ENCODE data around the gene PRR19.

- TF ChIP-seq, protein P1, sequence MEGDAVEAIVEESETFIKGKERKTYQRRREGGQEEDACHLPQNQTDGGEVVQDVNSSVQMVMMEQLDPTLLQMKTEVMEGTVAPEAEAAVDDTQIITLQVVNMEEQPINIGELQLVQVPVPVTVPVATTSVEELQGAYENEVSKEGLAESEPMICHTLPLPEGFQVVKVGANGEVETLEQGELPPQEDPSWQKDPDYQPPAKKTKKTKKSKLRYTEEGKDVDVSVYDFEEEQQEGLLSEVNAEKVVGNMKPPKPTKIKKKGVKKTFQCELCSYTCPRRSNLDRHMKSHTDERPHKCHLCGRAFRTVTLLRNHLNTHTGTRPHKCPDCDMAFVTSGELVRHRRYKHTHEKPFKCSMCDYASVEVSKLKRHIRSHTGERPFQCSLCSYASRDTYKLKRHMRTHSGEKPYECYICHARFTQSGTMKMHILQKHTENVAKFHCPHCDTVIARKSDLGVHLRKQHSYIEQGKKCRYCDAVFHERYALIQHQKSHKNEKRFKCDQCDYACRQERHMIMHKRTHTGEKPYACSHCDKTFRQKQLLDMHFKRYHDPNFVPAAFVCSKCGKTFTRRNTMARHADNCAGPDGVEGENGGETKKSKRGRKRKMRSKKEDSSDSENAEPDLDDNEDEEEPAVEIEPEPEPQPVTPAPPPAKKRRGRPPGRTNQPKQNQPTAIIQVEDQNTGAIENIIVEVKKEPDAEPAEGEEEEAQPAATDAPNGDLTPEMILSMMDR (IDR thresholded peaks at IDR 0.05; ENCODE audit: low read depth, low read length) = no peak
- TF ChIP-seq EZH2phosphoT487 (IDR thresholded peaks at IDR 0.05; ENCODE audit: low read depth) = no peak
Observed at GRCh38 chr19:42284066-42284501, 17.8 kb upstream of the PRR19 start.
